ENCODE data around the gene ALOX15B. TPM values are rescaled to one million over a fixed set of nuclear protein-coding genes. Genes with fewer than 3 reads are reported as not detected.

Gene ALOX15B
- total RNA-seq, 1 donor from 2014 or later: not detected

GRCh38 chr17:8019665-8020650 is 18.9 kb upstream of the ALOX15B start:
- Histone ChIP-seq H3K9me3 (ENCODE audit: low read depth) (no peaks in the 10 kb centered on the region), H3K4me2 (no peak overlapping the region), H4K20me1 (ENCODE audit: low read depth) (no peaks in the 10 kb centered on the region), H3K9ac (no peak overlapping the region), H3K79me2 (ENCODE audit: low read depth) (no peaks in the 10 kb centered on the region), H3K27me3 (peaks cover 17% of the 10 kb centered on the region), H3K4me3 (no peak overlapping the region), H2AFZ (replicated peaks) (no peak overlapping the region), H3K4me1 (peaks cover 16% of the 10 kb centered on the region), H3K36me3 (no peaks in the 10 kb centered on the region), H3F3A (ENCODE audit: low read depth) (no peaks in the 10 kb centered on the region), H3K27ac (no peak overlapping the region)
- DNase-seq (ENCODE audit: low spot score): no peak
- Mint-ChIP-seq H3K4me1 (peaks cover 11% of the 10 kb centered on the region), H3K27ac (peak overlapping the region; percentile 30), H3K36me3 (no peaks in the 10 kb centered on the region), H3K4me3 (no peak overlapping the region), H3K9me3 (no peaks in the 10 kb centered on the region), H3K27me3 (ENCODE audit: insufficient read depth, low read depth) (peaks cover 16% of the 10 kb centered on the region)
- TF ChIP-seq EZH2 (IDR thresholded peaks at IDR 0.05): no peak
- no peak for TF ChIP-seq EZH2phosphoT487 (IDR thresholded peaks at IDR 0.05)
- no peak for TF ChIP-seq CTCF (IDR thresholded peaks at IDR 0.05)

GRCh38 chr17:8020776-8021564 is 17.9 kb upstream of the ALOX15B start:
- H4K20me1 ChIP-seq (ENCODE audit: low read depth): no peaks in the 10 kb centered on the region
- no peak overlapping the region for H3K27ac ChIP-seq
- H3K4me2 ChIP-seq: no peak overlapping the region
- no peaks in the 10 kb centered on the region for H3K36me3 ChIP-seq
- no peak overlapping the region for H3K9ac ChIP-seq
- no peak overlapping the region for H2AFZ ChIP-seq (replicated peaks)
- H3K9me3 ChIP-seq (ENCODE audit: low read depth): no peaks in the 10 kb centered on the region
- H3K4me3 ChIP-seq: no peak overlapping the region
- peaks cover 16% of the 10 kb centered on the region for H3K4me1 ChIP-seq
- H3K4me3 Mint-ChIP-seq: no peak overlapping the region
- H3K4me1 Mint-ChIP-seq: peaks cover 11% of the 10 kb centered on the region
- H3K36me3 Mint-ChIP-seq: no peaks in the 10 kb centered on the region
- TF ChIP-seq EZH2phosphoT487 (IDR thresholded peaks at IDR 0.05) (no peak), EZH2 (IDR thresholded peaks at IDR 0.05) (no peak), CTCF (IDR thresholded peaks at IDR 0.05) (no peak)
- H3K9me3 Mint-ChIP-seq: no peaks in the 10 kb centered on the region
- no peaks in the 10 kb centered on the region for H3F3A ChIP-seq (ENCODE audit: low read depth)
- no peak for DNase-seq (ENCODE audit: low spot score)
- H3K27ac Mint-ChIP-seq: no peak overlapping the region
- peaks cover 12% of the 10 kb centered on the region for H3K27me3 Mint-ChIP-seq (ENCODE audit: insufficient read depth, low read depth)
- H3K79me2 ChIP-seq (ENCODE audit: low read depth): no peaks in the 10 kb centered on the region
- H3K27me3 ChIP-seq: peaks cover 7% of the 10 kb centered on the region

- H2AFZ ChIP-seq (replicated peaks): no peak overlapping the region
- peaks cover 8% of the 10 kb centered on the region for H3K4me1 Mint-ChIP-seq
- H3K9ac ChIP-seq: no peak overlapping the region
- H3K4me2 ChIP-seq: no peak overlapping the region
- no peaks in the 10 kb centered on the region for H3K36me3 ChIP-seq
- H3K27me3 Mint-ChIP-seq (ENCODE audit: insufficient read depth, low read depth): peaks cover 12% of the 10 kb centered on the region
- H3K27ac ChIP-seq: no peak overlapping the region
- H3K4me3 Mint-ChIP-seq: no peak overlapping the region
- DNase-seq (ENCODE audit: low spot score): no peak
- no peaks in the 10 kb centered on the region for H3K79me2 ChIP-seq (ENCODE audit: low read depth)
- no peaks in the 10 kb centered on the region for H3K36me3 Mint-ChIP-seq
- no peaks in the 10 kb centered on the region for H3K9me3 ChIP-seq (ENCODE audit: low read depth)
- H3K4me1 ChIP-seq: peaks cover 16% of the 10 kb centered on the region
- H3K27ac Mint-ChIP-seq: no peak overlapping the region
- TF ChIP-seq CTCF (IDR thresholded peaks at IDR 0.05): no peak
- no peak for TF ChIP-seq EZH2phosphoT487 (IDR thresholded peaks at IDR 0.05)
- H3K9me3 Mint-ChIP-seq: no peaks in the 10 kb centered on the region
- H4K20me1 ChIP-seq (ENCODE audit: low read depth): no peaks in the 10 kb centered on the region
- no peaks in the 10 kb centered on the region for H3F3A ChIP-seq (ENCODE audit: low read depth)
- no peak overlapping the region for H3K4me3 ChIP-seq
- no peaks in the 10 kb centered on the region for H3K27me3 ChIP-seq
Measured at GRCh38 chr17:8021565-8022359, 17.1 kb upstream of the ALOX15B start.
